Panc1 (cell line): ENCODE results near the gene SYNPR.

ENCODE experiments used
- POLR2AphosphoS5 ChIP-seq: IDR thresholded peaks from 2 replicates; pipeline ENCODE4 v1.6.1; 2012; ENCODE audit warnings: mild to moderate bottlenecking, low read depth, low read length, moderate library complexity
- TF ChIP-seq, protein P1 (sequence below): fragments of 450-650 bp; IDR thresholded peaks from 2 replicates; pipeline ENCODE4 v1.5.1; 2017; ENCODE audit warnings: mild to moderate bottlenecking

DNA sequence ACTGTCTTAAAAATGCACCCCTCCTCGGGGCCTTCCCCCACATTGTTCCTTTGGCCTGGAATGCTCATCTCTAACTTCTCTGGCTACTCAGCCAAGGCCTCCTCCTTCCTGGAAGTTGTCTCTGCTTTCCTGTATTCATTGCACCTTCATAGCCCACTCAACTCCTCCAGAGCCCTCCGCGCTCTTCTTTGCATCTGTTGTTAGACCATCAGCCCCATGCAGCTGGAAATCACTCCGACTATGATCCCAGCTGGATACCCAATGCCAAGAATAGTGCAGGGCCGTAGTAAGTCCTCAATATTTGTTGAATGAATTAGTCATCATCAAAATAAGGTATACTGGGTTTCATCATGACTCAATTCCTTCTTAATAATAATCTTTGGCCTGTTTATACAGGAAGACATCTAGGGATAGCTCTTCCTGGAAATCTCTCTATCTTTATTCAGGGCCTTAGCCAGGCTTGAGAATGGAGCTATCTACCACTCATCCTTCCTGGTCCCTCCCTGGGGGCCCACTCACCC lies 112.7 kb downstream of the SYNPR start:
- TF ChIP-seq, protein P1, sequence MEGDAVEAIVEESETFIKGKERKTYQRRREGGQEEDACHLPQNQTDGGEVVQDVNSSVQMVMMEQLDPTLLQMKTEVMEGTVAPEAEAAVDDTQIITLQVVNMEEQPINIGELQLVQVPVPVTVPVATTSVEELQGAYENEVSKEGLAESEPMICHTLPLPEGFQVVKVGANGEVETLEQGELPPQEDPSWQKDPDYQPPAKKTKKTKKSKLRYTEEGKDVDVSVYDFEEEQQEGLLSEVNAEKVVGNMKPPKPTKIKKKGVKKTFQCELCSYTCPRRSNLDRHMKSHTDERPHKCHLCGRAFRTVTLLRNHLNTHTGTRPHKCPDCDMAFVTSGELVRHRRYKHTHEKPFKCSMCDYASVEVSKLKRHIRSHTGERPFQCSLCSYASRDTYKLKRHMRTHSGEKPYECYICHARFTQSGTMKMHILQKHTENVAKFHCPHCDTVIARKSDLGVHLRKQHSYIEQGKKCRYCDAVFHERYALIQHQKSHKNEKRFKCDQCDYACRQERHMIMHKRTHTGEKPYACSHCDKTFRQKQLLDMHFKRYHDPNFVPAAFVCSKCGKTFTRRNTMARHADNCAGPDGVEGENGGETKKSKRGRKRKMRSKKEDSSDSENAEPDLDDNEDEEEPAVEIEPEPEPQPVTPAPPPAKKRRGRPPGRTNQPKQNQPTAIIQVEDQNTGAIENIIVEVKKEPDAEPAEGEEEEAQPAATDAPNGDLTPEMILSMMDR = no peak
- TF ChIP-seq POLR2AphosphoS5 = no peak
